Measurements from ENCODE around the gene PIAS3.

GRCh38 chr1:145879775-145880174 lies 20.9 kb upstream of the PIAS3 start:
- TF ChIP-seq CTCF (IDR thresholded peaks at IDR 0.05; ENCODE audit: poor library complexity) (no peak), EZH2 (IDR thresholded peaks at IDR 0.05; ENCODE audit: borderline replicate concordance) (no peak)

All from hepatocyte (in vitro differentiated cells).